Measurements from ENCODE around the gene HEPACAM. TPM values are rescaled to one million over a fixed set of nuclear protein-coding genes. Genes with fewer than 3 reads are reported as not detected.
A peak's percentile ranks its signal among the peaks of the same experiment; 100 is the strongest.

HEPACAM gene
- total RNA-seq, 2 experiments from 2014 or later, result not detected

DNA sequence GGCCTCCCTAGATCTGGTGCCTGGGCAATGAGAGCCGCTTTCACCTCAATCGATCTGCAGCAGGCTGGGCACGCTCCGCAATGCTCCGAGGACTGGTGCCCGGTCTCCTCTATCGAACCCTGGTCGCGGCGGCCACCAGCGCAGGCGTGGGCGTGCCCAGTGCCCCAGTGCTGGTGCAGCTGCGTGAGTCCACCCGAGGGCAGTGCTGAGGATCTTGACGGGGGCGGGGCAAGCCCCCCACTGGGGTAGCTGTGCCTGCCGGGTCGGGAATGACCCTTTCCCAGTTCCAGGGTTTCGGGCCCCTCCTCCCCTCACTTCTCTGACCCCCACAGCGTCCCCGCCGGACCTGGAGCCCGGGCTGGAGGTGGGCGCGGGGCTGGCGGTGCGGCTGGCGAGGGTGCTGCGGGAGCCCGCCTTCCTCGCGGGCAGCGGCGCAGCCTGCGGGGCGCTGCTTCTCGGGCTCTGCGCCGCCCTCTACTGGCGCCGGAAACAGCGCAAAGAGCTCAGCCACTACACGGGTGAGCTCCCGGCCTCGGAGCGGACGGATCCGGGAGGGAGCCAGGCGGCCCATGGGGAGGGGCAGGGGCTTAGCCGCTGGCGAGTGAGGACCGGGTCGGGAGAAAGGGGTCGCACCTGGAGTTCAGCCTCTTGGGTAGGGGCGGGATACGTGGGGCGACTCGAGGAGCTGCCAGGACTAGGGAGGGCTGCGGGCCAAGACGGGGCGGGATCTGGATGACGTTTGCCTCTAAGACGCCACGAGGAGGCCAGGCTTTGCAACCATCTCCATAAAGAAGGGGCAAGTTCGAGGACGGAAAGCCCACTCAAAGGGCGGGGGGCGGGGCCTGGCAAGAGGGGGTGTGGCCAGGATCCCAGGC is 59.7 kb downstream of the HEPACAM start:
- peaks cover 20% of the 10 kb centered on the region for H3K4me1 Mint-ChIP-seq
- peaks cover 2% of the 10 kb centered on the region for H3K36me3 Mint-ChIP-seq
- H3K27me3 Mint-ChIP-seq, result peaks cover 47% of the 10 kb centered on the region
- H3K9me3 Mint-ChIP-seq, result no peaks in the 10 kb centered on the region
- peak overlapping the region; percentile 86 for H3K4me3 Mint-ChIP-seq
- DNase-seq, result peak; percentile 86
- H3K27ac Mint-ChIP-seq, result peak overlapping the region; percentile 92

- Mint-ChIP-seq H3K27me3 (peaks cover 55% of the 10 kb centered on the region), H3K27ac (peak overlapping the region; percentile 46), H3K4me3 (peak overlapping the region; percentile 71), H3K9me3 (no peaks in the 10 kb centered on the region), H3K4me1 (peaks cover 20% of the 10 kb centered on the region), H3K36me3 (peaks cover 2% of the 10 kb centered on the region)
- no peak for DNase-seq
Measured at GRCh38 chr11:124875401-124875800, 60.4 kb downstream of the HEPACAM start.

GRCh38 chr11:124874571-124875255 is 61.1 kb downstream of the HEPACAM start:
- H3K36me3 Mint-ChIP-seq, result peaks cover 2% of the 10 kb centered on the region
- no peak overlapping the region for H3K27ac Mint-ChIP-seq
- H3K4me1 Mint-ChIP-seq, result peaks cover 17% of the 10 kb centered on the region
- no peak for DNase-seq
- peak overlapping the region; percentile 53 for H3K4me3 Mint-ChIP-seq
- H3K9me3 Mint-ChIP-seq, result no peaks in the 10 kb centered on the region
- peaks cover 61% of the 10 kb centered on the region for H3K27me3 Mint-ChIP-seq

- DNase-seq, result no peak
- no peak overlapping the region for H3K27ac Mint-ChIP-seq
- no peaks in the 10 kb centered on the region for H3K9me3 Mint-ChIP-seq
- peaks cover 2% of the 10 kb centered on the region for H3K36me3 Mint-ChIP-seq
- no peak overlapping the region for H3K4me3 Mint-ChIP-seq
- peaks cover 69% of the 10 kb centered on the region for H3K27me3 Mint-ChIP-seq
- peaks cover 20% of the 10 kb centered on the region for H3K4me1 Mint-ChIP-seq
Measured at GRCh38 chr11:124873951-124874350, 61.9 kb downstream of the HEPACAM start.

GRCh38 chr11:124872741-124873140 is 63.1 kb downstream of the HEPACAM start:
- no peak for DNase-seq
- peaks cover 21% of the 10 kb centered on the region for H3K4me1 Mint-ChIP-seq
- H3K4me3 Mint-ChIP-seq, result no peak overlapping the region
- peaks cover 81% of the 10 kb centered on the region for H3K27me3 Mint-ChIP-seq
- no peak overlapping the region for H3K27ac Mint-ChIP-seq
- no peaks in the 10 kb centered on the region for H3K9me3 Mint-ChIP-seq
- no peaks in the 10 kb centered on the region for H3K36me3 Mint-ChIP-seq

DNA sequence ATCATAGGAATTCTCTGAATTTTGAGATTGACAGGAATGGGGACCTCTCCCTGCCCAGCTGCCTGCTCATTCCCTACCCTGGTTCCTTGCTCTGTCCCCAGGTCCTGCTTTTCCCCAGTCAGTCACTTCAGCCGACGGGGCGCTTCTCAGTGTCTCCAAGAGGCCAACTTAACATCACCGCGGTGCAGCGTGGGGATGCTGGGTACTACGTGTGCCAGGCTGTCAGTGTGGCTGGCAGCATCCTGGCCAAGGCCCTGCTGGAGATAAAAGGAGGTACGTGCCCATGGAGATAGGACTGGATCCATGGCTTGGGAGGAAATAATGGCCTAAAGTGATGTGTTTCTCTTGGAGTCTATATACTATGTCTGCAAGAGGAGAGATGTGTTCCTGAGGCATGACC is 63.6 kb downstream of the HEPACAM start:
- peaks cover 86% of the 10 kb centered on the region for H3K27me3 Mint-ChIP-seq
- no peak for DNase-seq
- peaks cover 20% of the 10 kb centered on the region for H3K4me1 Mint-ChIP-seq
- H3K27ac Mint-ChIP-seq, result no peak overlapping the region
- H3K4me3 Mint-ChIP-seq, result no peak overlapping the region
- no peaks in the 10 kb centered on the region for H3K9me3 Mint-ChIP-seq
- no peaks in the 10 kb centered on the region for H3K36me3 Mint-ChIP-seq

DNA sequence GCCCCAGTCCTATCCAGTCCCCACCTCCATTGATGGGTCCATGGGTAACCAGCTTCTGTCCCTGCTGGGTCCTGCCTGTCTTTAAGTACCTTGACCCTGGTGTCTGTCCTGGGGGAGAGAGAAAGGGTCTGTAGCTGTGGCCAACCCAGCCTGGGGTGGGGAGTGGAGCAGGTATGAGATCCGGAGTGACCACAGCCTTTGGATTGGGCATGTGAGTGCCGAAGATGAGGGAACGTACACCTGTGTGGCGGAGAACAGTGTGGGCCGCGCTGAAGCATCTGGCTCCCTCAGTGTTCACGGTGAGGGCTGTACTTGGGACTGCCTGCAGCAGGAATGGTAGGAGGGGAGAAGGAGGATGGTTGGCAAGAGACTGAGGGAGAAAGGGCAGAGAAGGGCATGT is 65.4 kb downstream of the HEPACAM start:
- H3K4me1 Mint-ChIP-seq, result peaks cover 24% of the 10 kb centered on the region

DNA sequence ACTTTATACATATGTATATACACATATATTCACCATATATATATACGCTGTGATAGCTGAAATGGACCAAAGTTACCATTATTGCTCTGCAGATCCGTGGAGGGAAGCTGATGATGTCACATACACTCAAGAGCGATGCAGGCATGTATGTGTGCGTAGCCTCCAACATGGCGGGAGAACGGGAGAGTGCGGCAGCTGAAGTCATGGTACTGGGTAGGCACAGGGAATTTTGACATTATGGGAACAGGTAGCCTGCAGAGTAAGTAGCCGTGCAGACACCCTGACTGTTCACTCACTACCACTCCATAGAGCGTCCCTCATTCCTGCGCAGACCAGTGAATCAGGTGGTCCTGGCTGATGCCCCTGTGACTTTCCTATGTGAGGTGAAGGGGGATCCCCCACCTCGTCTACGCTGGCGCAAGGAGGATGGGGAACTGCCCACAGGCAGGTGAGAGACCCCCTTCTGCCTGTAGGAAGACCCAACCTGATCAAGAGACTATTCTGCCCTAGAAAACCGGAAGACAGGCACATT is 65.9 kb downstream of the HEPACAM start:
- peaks cover 25% of the 10 kb centered on the region for H3K4me1 Mint-ChIP-seq
- H3K9me3 Mint-ChIP-seq, result no peaks in the 10 kb centered on the region
- H3K4me3 Mint-ChIP-seq, result no peak overlapping the region
- H3K27me3 Mint-ChIP-seq, result peaks cover 100% of the 10 kb centered on the region
- no peak for DNase-seq
- no peak overlapping the region for H3K27ac Mint-ChIP-seq
- no peaks in the 10 kb centered on the region for H3K36me3 Mint-ChIP-seq

More for the DNA sequence above, 65.4 kb downstream of the HEPACAM start:
- H3K27ac Mint-ChIP-seq, result no peak overlapping the region
- H3K4me3 Mint-ChIP-seq, result no peak overlapping the region
- peaks cover 100% of the 10 kb centered on the region for H3K27me3 Mint-ChIP-seq
- no peak for DNase-seq
- no peaks in the 10 kb centered on the region for H3K36me3 Mint-ChIP-seq
- H3K9me3 Mint-ChIP-seq, result no peaks in the 10 kb centered on the region

DNA sequence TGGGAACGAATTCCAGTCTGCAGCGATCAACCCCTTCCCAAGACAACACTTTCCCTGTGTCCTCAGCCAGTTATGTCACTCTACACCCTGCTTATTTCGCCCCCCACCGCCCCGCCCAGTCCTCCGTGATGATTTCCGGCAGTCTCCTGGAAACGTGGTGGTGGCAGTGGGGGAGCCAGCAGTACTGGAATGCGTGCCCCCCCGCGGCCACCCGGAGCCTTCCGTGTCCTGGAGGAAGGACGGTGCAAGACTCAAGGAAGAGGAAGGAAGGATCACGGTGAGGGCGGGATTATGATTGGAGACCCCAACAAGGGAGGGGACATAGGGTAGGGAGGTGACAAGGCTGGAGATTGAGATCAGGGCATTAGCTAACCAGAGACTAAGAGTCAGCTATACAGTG is 66.5 kb downstream of the HEPACAM start:
- no peak overlapping the region for H3K27ac Mint-ChIP-seq
- H3K4me3 Mint-ChIP-seq, result peak overlapping the region; percentile 37
- no peak for DNase-seq
- peaks cover 26% of the 10 kb centered on the region for H3K4me1 Mint-ChIP-seq
- peaks cover 100% of the 10 kb centered on the region for H3K27me3 Mint-ChIP-seq
- H3K36me3 Mint-ChIP-seq, result no peaks in the 10 kb centered on the region
- no peaks in the 10 kb centered on the region for H3K9me3 Mint-ChIP-seq

Other genes with a start within 250 kb of the HEPACAM start
- gene NRGN, start 196.1 kb downstream of the HEPACAM start, total RNA-seq, result 1 to 10 TPM; 7.8 to 8.1 TPM
- gene VSIG2, start 183.8 kb downstream of the HEPACAM start, total RNA-seq, result under 1 TPM; 0.18 to 0.31 TPM
- 1 to 10 TPM; 1.1 TPM for gene ESAM, start 173.8 kb downstream of the HEPACAM start, total RNA-seq
- gene MSANTD2, start 135.6 kb downstream of the HEPACAM start, total RNA-seq, result 1 to 10 TPM; 7.2 TPM
- gene ROBO3, start 70.6 kb downstream of the HEPACAM start, total RNA-seq, result 10 to 100 TPM; 17.9 to 23.7 TPM
- not detected for gene ROBO4, start 38.2 kb downstream of the HEPACAM start, total RNA-seq
- not detected for gene HEPN1, start 16.8 kb downstream of the HEPACAM start, total RNA-seq
- gene CCDC15, start 18.2 kb upstream of the HEPACAM start, total RNA-seq, result 1 to 10 TPM; 4.3 to 4.5 TPM
- under 1 TPM; 0.47 to 0.50 TPM for gene SLC37A2, start 127.3 kb upstream of the HEPACAM start, total RNA-seq
- 10 to 100 TPM; 16.6 to 18.1 TPM for gene TMEM218, start 175.6 kb upstream of the HEPACAM start, total RNA-seq
- not detected for gene PKNOX2, start 228.7 kb upstream of the HEPACAM start, total RNA-seq

Measured in activated naive CD8-positive, alpha-beta T cell treated with anti-CD3 and anti-CD28 coated beads for 36 hours (primary cell).